Measurements from ENCODE around the gene COG2. TPM values are rescaled to one million over a fixed set of nuclear protein-coding genes. Genes with fewer than 3 reads are reported as not detected.

Gene COG2
- total RNA-seq, 4 donors from 2014 or later: 16.6 to 27.3 (median 20.5) TPM

- DNase-seq (ENCODE audit: low spot score in 2 of 2): no peak
- Histone ChIP-seq H3K36me3 (no peaks in the 10 kb centered on the region), H3K27ac (no peak overlapping the region), H3K4me1 (no peaks in the 10 kb centered on the region), H3K9me3 (no peaks in the 10 kb centered on the region), H3K27me3 (no peaks in the 10 kb centered on the region), H3K4me3 (no peak overlapping the region)
- TF ChIP-seq CTCF (IDR thresholded peaks at IDR 0.05): no peak
- no peak for TF ChIP-seq EP300 (IDR thresholded peaks at IDR 0.05)
- no peak for TF ChIP-seq POLR2A (IDR thresholded peaks at IDR 0.05)
- WGBS, 2 donors: 95% methylated on average over 8 of the region's 8 CpGs
Measured at GRCh38 chr1:230703679-230704385, 61.6 kb downstream of the COG2 start.

GRCh38 chr1:230704830-230705229, 62.5 kb downstream of the COG2 start:
- WGBS, 2 donors: 92 to 93% methylated on average over 7 of the region's 7 CpGs
- Histone ChIP-seq H3K36me3 (no peaks in the 10 kb centered on the region), H3K27me3 (no peaks in the 10 kb centered on the region), H3K4me1 (no peaks in the 10 kb centered on the region), H3K4me3 (no peak overlapping the region), H3K27ac (no peak overlapping the region), H3K9me3 (no peaks in the 10 kb centered on the region)
- DNase-seq (ENCODE audit: low spot score in 2 of 2): no peak
- no peak for TF ChIP-seq EP300 (IDR thresholded peaks at IDR 0.05)
- TF ChIP-seq CTCF (IDR thresholded peaks at IDR 0.05): no peak

GRCh38 chr1:230705289-230706019, 63.2 kb downstream of the COG2 start:
- no peak for DNase-seq (ENCODE audit: low spot score in 2 of 2)
- WGBS, 2 donors: 88 to 90% methylated on average over 18 of the region's 18 CpGs
- Histone ChIP-seq H3K9me3 (no peaks in the 10 kb centered on the region), H3K4me3 (no peak overlapping the region), H3K36me3 (no peaks in the 10 kb centered on the region), H3K27me3 (no peaks in the 10 kb centered on the region), H3K27ac (no peak overlapping the region), H3K4me1 (no peaks in the 10 kb centered on the region)
- no peak for TF ChIP-seq CTCF (IDR thresholded peaks at IDR 0.05)
- TF ChIP-seq EP300 (IDR thresholded peaks at IDR 0.05): no peak
- TF ChIP-seq POLR2A (IDR thresholded peaks at IDR 0.05): no peak

GRCh38 chr1:230706020-230706699, 63.9 kb downstream of the COG2 start:
- TF ChIP-seq CTCF (IDR thresholded peaks at IDR 0.05) (no peak), EP300 (IDR thresholded peaks at IDR 0.05) (no peak), POLR2A (IDR thresholded peaks at IDR 0.05) (no peak)
- Histone ChIP-seq H3K9me3 (no peaks in the 10 kb centered on the region), H3K4me1 (no peaks in the 10 kb centered on the region), H3K4me3 (no peak overlapping the region), H3K36me3 (no peaks in the 10 kb centered on the region), H3K27ac (no peak overlapping the region), H3K27me3 (no peaks in the 10 kb centered on the region)
- no peak for DNase-seq (ENCODE audit: low spot score in 2 of 2)
- WGBS, 2 donors: 87 to 92% methylated on average over 7 to 8 of the region's 9 CpGs

Data from tibial nerve (tissue), 4 donors.